Bronchial epithelial cell (primary cell): ENCODE data around the gene RGS6. TPM values are rescaled to one million over a fixed set of nuclear protein-coding genes. Genes with fewer than 3 reads are reported as not detected.
A peak's percentile ranks its signal among the peaks of the same experiment; 100 is the strongest.
"Not testable (repeated sequence)": the region's sequence is repeated elsewhere in the genome, so short reads cannot be mapped to it uniquely, and the experiment has no call there.

Experiments
- DNase-seq: peaks from one replicate; pipeline ENCODE4 v3.0.0-alpha.2; 2010; ENCODE audit warnings: low read depth
- FAIRE-seq: peaks from 2 replicates; lab custom pipeline; 2011; peaks lifted over from hg19 to GRCh38; lab: Jason Lieb, UNC
- H3K27me3 ChIP-seq: 2 replicates; pipeline ENCODE4 v1.5.1; 2011; ENCODE audit warnings: low read length; ENCODE audit not compliant: control insufficient read depth, insufficient read depth
- H3K36me3 ChIP-seq: 2 replicates; pipeline ENCODE4 v1.5.1; 2011; ENCODE audit warnings: low read length; ENCODE audit not compliant: control insufficient read depth, insufficient read depth
- H3K4me3 ChIP-seq: 2 replicates; pipeline ENCODE4 v1.5.1; 2011; ENCODE audit warnings: mild to moderate bottlenecking, low read depth, low read length, control low read depth
- total RNA-seq: library from RNA; depleted of rRNA; stranded (reverse); fragments of >200 nt; gene quantifications from 2 replicates; pipeline ENCODE4 v1.2.1, GENCODE V29; 2014
- TF ChIP-seq, protein P1 (sequence below): IDR thresholded peaks from 2 replicates; pipeline ENCODE4 v1.5.1; 2011; ENCODE audit warnings: mild to moderate bottlenecking, moderate library complexity, low read length, control low read depth, inconsistent platforms; ENCODE audit not compliant: insufficient read depth, severe bottlenecking

The RGS6 gene
- total RNA-seq, 1 donor from 2014 or later, result not detected

- DNase-seq, result no peak
- TF ChIP-seq, protein P1, sequence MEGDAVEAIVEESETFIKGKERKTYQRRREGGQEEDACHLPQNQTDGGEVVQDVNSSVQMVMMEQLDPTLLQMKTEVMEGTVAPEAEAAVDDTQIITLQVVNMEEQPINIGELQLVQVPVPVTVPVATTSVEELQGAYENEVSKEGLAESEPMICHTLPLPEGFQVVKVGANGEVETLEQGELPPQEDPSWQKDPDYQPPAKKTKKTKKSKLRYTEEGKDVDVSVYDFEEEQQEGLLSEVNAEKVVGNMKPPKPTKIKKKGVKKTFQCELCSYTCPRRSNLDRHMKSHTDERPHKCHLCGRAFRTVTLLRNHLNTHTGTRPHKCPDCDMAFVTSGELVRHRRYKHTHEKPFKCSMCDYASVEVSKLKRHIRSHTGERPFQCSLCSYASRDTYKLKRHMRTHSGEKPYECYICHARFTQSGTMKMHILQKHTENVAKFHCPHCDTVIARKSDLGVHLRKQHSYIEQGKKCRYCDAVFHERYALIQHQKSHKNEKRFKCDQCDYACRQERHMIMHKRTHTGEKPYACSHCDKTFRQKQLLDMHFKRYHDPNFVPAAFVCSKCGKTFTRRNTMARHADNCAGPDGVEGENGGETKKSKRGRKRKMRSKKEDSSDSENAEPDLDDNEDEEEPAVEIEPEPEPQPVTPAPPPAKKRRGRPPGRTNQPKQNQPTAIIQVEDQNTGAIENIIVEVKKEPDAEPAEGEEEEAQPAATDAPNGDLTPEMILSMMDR, result no peak
- FAIRE-seq, result no peak
Measured at GRCh38 chr14:71918955-71919354, 13.3 kb upstream of the RGS6 start.

DNA sequence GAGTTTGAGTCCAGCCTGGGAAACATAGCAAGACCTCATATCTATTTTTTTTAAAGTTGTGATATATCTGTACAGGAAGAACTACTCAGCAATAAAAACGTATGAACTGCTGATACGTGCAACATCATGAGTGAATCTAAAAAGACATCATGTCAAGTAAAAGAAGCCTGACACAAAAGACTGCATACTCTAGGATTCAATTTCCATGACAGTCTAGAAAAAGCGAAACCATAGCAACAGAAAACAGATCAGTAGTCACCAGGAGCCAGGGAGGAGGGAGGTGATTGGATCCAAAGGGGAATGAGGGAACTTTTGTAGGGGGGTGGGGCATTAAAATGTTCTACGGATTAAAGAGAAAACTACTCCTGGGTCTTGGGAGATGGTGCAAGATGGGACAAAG, 8.7 kb upstream of the RGS6 start:
- no peaks in the 10 kb centered on the region for H3K27me3 ChIP-seq
- no peak overlapping the region for H3K4me3 ChIP-seq
- TF ChIP-seq, protein P1, result no peak
- DNase-seq (no peak), FAIRE-seq (no peak)
- no peaks in the 10 kb centered on the region for H3K36me3 ChIP-seq

More at GRCh38 chr14:71918955-71919354, 13.3 kb upstream of the RGS6 start:
- Histone ChIP-seq H3K36me3 (no peaks in the 10 kb centered on the region), H3K4me3 (no peak overlapping the region), H3K27me3 (no peaks in the 10 kb centered on the region)

DNA sequence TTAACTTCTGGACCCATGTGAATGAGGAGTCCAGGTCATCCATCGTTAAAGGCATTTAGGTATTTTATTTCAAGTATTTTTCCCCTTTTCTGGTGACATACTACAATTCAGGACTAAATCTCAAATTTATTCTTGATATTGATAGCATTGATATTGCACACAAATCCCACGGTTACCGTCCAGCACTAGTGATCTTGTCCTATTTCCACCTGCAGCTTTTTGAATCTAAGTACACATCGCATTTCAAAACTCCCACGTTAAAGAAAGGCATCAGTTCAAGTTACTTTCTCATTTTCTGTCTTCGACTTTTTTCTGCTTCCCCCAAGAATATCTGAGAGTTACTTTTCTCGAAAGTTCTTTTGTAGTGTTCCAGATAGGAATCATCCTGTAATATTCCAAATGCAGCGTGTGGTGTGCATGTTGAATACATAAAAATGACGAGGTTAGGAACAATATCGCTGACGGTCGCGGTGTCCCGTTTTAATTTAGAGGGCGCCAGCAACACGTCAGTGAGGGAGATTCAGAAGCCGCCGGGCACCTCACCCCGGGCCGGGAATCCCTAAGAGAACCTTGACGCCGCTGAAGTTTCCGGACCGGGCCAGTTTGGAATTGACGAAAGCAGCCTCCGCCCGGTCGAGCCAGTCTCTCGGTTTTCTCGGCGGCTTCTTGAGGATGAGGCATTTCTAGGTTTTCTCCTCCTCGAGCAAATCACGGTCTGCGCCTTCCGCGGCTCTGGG, 569 bp upstream of the RGS6 start:
- FAIRE-seq (no peak), DNase-seq (peak; percentile 2)
- TF ChIP-seq, protein P1, result no peak
- no peaks in the 10 kb centered on the region for H3K36me3 ChIP-seq
- H3K27me3 ChIP-seq, result peaks cover 12% of the 10 kb centered on the region
- H3K4me3 ChIP-seq, result peak overlapping the region; percentile 16

DNA sequence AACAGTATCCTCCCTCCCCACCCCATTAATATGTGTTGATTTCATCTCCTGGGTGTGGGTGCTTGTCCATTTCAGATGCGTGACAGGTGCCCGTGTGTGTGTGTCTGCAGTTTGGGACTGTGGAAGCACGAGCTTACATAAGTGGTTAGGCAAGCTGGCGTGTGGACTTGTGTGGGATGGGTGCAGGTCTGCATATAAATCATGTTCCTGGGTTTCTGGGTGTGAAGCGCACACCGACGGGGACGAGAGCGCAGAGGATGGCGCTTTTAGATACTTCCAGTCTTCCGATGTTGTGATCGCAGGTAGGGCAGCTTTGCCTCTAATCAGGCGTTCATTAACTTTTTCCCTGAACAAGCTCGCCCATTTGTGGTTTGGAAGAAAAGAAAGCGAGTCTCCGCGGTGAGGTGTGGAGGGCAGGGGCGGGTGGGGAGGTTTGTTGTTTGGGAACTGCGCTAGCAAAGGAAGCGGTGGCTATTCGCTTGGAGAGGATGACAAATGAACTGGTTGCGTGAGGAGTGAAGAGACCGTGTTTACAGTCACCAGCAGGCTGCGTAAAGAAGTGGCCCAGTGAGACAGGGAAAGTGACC, 865 bp downstream of the RGS6 start:
- Histone ChIP-seq H3K27me3 (peaks cover 12% of the 10 kb centered on the region), H3K4me3 (no peak overlapping the region), H3K36me3 (no peaks in the 10 kb centered on the region)
- no peak for FAIRE-seq
- peak; percentile 3 for DNase-seq
- TF ChIP-seq, protein P1, result no peak

GRCh38 chr14:71938273-71938672, 6.0 kb downstream of the RGS6 start:
- not testable (repeated sequence) for H3K36me3 ChIP-seq, DNase-seq, FAIRE-seq

GRCh38 chr14:71939344-71939743, 7.1 kb downstream of the RGS6 start:
- H3K4me3 ChIP-seq, H3K36me3 ChIP-seq, H3K27me3 ChIP-seq, FAIRE-seq, DNase-seq: not testable (repeated sequence)

More at GRCh38 chr14:71938273-71938672, 6.0 kb downstream of the RGS6 start:
- H3K27me3 ChIP-seq, H3K4me3 ChIP-seq: not testable (repeated sequence)

DNA sequence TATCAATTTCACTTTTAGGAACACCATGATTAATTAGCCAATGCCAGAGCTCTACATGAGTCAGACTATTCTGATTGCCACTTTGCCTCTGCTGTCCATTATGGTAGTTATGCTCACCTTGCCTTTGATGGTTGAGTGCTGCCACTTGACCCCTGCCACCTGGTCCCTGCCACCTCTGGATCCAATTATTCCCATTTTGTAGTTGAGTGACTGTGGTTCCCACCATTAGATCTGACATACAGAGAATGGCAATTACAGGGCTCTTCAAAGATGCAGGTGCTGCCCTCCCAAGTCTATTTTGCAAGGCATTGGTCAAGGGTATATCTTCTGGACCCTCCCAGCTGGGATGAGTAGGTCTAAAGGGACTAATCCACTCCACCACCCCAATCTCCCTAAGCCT, 8.3 kb downstream of the RGS6 start:
- H3K27me3 ChIP-seq, H3K36me3 ChIP-seq, H3K4me3 ChIP-seq, DNase-seq, FAIRE-seq: not testable (repeated sequence)

DNA sequence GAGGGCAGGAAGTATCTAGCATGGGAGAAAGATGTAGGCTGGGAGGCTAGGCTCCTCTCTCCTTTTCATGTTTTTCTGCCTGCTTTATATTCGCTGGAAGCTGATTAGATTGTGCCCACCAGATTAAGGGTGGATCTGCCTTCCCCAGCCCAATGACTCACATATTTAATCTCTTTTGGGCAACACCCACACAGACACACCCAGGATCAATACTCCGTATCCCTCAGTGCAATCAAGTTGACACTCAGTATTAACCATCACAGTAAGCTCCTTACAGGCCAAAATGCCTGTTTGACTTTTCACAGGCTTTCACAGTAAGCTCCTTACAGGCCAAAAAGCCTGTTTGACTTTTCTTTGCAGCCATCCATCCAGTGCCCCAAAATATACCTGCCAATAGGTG, 9.4 kb downstream of the RGS6 start:
- H3K4me3 ChIP-seq, DNase-seq, H3K27me3 ChIP-seq, H3K36me3 ChIP-seq, FAIRE-seq: not testable (repeated sequence)
